CMK (cell line): ENCODE results near the gene TMEM92.

Experiments
- DNase-seq: peaks from one replicate; pipeline ENCODE4 v3.0.0-alpha.2; 2010; ENCODE audit warnings: low read depth

Gene TMEM92

DNA sequence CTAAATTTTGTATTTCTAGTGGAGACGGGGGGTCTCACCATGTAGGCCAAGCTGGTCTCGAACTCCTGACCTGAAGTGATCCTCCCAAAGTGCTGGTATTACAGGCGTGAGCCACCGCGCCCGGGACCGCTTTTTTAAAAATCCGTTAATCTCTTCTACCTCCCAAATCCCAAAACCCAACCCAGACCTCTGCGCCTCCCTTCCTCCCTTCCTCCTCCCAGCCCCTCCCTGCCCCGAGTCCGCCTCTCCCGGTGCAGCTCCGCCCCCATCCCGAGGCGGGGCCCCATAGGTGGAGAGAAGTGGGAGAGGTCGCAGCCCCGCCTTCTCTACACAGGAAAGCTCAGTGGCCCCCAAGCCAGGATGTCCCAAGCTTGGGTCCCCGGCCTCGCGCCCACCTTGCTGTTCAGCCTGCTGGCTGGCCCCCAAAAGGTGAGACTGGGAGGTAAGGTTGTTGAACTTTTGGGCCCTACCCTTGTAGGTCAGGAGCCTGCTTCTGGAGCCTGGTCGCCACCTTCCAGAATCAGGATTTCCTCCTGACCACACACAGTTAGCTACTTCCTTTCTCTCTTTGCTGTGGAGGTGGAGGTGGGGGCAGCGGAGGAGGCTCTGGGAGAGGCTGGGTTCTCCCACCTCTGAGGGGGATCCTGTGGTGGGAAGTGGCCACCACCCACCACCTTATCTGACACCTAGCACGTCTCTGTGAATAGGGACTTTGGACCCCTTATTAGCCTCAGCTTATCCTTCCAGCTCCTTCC is at the start of gene TMEM92:
TSS of gene TMEM92 (plus strand) at position 325 of the 755 bp plus-strand sequence. CDS start at position 361, 36 bp downstream.
- DNase-seq, result no peak

DNA sequence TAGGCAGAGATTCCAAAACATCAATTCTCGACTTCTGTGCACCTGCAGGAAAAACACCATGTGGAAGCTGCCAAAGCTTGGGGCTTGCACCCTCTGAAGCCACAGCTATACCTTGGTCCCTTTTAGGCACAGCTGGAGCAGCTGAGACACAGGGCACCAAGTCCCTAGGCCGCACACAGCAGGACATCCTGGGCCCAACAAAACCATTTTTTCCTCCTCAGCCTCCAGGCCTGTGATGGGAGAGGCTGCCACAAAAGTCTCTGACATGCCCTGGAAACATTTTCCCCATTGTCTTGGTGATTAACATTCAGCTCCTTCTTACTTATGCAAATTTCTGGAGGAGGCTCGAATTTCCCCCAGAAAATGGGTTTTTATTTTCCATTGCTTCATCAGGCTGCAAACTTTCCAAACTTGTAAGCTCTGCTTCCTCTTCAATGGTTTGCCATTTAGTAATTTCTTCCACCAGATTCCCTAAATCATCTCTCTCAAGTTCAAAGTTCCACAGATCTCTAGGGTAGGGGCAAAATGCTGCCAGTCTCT is 48.5 kb upstream of the TMEM92 start:
- no peak for DNase-seq

DNA sequence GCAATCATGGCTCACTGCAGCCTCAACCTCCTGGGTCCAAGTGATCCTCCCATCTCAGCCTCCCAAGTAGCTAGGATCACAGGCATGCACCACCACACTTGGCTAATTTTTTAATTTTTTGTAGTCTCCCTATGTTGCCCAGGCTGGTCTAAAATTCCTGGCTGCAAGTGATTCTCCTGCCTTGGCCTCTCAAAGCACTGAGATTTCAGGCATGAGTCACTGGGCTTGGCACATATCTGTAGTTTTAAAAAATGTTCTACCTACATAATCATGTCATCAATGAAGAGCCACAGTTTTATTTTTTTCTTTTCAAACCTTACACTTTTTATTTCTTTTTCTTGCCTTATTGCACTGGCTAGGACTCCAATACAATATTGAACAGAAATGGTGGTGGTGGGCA is 39.7 kb upstream of the TMEM92 start:
- no peak for DNase-seq

DNA sequence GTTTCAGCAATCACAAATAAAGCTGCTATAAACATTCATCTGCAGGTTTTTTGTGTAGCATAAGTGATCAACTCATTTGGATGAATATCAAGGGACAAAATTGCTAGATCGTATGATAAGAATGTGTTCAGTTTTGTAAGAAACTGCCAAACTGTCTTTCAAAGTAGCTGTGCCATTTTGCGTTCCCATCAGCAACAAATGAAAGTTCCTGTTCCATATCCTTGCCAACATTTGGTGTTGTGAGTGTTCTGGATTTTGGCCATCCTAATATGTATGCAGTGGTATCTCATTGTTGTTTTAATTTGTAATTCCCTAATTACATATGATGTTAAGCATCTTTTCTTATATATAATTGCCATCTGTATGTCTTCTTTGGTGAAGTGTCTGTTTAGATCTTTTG is 36.4 kb upstream of the TMEM92 start:
- DNase-seq, result no peak

DNA sequence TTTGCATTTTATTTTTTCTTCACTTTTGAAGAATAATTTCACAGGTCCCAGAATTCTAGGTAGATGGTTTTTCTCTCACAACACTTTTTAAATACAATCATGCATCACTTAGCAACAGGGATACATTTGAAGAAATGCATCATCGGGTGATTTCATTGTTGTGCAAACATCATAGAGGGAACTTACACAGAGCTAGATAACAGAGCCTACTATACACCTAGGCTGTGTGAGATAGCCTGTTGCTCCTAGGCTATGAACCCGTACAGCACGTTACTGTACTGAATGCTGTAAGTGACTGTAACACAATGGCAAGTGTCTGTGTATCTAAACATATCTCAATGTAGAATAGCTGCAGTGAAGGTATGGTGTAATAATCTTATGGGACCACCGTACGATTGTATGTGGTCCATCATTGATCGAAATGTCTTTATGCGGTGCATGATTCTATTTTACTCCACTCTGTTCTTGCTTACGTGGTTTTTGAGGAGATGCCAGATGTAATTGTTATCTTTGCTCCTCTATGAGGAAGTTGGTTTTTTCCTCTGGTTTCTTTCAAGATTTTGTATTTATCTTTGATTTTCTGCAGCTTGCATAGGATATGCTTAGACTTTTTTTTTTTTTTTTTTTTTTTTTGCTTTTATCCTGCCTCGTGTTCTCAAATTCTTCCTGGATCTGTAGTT is 35.5 kb upstream of the TMEM92 start:
- no peak for DNase-seq

DNA sequence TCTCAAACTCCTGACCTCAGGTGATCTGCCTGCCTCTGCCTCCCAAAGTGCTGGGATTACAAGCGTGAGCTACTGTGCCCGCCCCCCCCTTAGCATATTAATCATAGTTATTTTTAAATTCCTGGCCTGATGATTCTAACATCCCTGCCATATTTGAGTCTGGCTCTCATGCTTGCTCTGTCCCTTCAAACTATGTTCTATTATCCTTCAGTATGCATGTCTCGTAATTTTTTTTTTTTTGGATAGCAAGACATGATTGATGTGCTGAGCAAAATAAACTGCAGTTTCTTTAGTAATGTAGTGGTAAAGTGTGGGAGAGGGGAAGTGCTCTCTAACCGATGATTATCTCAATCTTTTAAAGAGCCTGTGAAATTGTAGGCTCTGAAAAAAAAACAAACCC is 34.3 kb upstream of the TMEM92 start:
- no peak for DNase-seq

DNA sequence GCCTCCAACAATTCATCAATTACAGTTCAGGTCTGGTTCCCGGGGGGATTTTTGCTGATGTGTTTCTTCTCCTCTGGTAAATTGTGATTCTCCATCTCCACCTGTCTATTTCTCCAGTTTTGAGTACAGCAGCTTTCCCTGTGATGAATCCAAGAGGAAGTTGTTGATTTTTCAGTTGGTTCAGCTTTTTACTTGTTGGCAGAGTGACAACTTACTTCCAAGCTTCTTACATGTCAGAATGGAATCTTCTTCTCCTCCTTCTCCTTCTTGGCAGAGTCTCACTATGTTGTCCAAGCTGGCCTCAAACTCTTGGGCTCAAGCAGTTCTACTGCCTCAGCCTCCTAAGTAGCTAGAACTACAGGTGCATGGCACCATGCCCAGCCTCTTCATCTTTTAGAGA is 33.4 kb upstream of the TMEM92 start:
- no peak for DNase-seq

DNA sequence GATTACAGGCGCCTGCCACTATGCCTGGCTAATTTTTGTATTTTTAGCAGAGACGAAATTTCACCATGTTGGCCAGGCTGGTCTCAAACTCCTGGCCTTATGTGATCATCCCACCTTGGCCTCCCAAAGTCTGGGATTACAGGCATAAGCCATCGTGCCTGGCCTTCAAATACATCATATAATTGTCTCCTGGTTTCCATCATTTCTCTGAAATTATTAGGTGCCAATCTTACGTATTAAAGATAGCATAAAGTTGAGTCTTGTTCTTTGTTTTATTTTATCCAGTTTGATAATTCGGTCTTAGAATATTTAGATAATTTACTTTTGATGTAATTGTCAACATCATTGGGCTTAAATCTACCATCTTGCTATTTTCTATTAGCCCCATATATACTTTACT is 32.8 kb upstream of the TMEM92 start:
- no peak for DNase-seq

DNA sequence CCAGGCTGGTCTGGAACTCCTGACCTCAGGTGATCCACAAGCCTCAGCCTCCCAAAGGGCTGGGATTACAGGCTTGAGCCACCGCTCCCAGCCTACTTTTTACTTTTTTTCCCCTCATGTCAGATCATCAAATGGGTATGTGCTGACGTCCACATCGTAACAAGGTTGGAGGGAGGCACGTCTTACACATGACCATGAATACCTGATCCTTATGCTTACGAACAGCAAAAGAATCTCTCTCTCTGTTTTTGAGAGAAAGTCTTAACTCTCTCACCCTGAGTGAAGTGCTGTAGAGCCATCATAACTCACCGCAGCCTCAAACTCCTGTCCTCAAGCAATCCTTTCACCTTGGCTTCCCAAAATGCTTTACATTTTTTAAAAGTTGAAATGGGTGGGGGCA is 29.5 kb upstream of the TMEM92 start:
- DNase-seq, result no peak

DNA sequence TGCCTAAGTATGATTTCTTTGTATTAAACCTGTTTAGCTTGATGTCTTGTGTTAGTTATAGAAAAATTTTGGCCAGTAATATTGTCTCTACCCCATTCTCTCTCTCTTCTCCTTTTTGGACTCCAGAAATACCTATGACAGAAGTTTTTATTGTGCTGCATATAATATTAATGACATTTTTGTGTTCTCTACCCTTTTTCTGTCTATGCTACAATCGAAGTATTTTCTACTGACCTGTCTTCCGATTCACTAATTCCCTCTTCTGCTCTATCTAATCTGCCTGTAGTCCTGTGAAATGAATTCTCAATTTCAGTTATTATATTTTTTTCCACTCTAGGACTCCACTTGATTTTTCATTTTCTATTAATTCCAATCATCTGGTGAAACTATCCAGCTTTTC is 26.0 kb upstream of the TMEM92 start:
- DNase-seq, result no peak

DNA sequence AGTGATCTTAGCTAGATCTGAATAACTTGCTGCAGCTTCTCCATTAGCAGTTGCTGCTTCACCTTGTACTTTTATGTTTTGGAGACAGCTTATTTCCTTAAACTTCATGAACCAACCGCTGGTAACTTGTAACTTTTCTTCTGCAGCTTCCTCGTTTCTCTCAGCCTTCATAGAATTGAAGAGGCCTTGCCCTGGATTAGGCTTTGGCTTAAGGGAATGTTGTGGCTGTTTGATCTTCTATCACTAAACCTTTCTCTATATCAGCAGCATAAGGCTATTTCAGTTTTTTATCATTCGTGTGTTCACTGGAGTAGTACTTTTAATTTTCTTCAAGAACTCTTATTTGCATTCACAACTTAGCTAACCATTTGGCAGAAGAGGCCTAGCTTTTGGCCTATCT is 21.5 kb upstream of the TMEM92 start:
- DNase-seq, result no peak

DNA sequence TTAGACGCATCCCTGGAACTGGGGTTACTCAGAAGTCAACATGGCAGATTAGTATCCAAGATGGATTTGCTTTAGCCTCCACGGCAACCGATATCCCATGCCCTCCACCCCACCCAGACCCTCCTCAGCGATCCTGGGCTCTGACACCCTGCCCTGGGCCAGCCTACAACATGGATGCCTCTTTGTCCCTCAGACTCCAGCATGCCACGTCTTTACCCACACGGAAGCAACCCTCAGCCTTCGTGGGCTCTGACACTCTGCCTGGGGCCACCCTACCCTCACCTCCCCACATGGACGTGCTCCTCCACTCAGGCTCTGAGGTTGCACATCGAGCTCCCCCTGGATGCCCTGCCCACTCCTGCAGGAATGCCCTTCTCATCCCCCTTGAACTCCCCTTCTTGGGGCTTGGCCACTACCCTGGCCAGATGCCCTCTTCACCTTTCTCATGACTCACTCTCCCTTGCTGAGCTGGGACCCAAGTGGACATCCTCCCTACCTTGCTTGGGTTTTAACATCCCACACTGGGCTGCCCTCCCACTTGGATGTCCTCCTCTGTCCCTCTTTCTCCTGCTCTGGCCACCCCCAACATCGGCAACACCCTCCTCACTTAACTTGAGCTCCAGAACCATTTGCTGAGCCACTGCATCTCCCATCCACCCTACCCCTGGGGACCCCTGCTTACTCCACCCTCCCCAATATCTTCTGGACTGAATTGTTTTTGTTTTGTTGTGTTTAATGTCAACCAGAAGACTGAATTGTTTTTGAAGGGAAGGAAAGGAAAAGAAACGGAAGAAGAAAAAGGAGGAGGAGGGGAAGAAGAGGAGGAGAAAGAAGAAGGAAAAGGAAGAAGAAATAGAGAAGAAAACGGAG is 18.3 kb upstream of the TMEM92 start:
- no peak for DNase-seq

DNA sequence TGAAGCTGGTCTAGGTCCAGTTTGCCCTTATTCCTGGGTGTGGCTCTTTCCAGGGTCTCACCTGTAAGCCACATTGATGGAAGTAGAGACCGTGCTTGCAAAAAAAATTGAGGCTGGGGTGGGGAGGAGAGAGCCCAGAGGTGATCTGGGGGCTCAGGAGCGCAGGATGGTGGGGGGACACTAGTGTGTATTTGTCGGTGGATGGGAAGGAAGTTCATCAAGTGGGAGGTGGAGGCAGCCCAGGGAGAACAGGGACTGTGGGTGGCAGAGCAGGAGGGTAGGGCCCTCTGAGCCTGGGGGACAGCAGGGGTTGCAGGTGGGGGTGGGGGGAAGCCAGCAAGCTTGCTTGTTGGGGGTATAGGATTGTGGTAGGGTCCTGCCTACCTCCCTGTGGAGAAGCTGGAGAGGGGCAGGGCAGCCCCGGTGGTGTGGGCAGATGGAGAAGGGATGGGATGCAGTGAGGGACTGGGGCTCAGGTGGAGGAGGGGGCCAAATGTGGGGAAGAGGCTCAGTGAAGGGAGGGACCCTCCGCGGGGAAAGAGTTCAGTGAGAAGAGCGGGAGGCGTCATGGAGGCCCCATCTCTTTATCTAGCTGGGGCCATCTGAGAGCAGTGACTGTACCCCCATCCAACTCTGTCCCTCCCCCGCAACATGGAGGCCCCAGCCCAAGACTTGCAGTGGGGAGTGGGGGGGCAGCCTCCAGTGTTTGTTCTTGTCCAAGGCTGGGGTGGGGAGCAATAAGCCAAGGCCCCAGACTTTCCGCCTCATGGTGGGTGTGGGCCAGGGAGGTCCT is 17.2 kb upstream of the TMEM92 start:
- DNase-seq, result no peak

DNA sequence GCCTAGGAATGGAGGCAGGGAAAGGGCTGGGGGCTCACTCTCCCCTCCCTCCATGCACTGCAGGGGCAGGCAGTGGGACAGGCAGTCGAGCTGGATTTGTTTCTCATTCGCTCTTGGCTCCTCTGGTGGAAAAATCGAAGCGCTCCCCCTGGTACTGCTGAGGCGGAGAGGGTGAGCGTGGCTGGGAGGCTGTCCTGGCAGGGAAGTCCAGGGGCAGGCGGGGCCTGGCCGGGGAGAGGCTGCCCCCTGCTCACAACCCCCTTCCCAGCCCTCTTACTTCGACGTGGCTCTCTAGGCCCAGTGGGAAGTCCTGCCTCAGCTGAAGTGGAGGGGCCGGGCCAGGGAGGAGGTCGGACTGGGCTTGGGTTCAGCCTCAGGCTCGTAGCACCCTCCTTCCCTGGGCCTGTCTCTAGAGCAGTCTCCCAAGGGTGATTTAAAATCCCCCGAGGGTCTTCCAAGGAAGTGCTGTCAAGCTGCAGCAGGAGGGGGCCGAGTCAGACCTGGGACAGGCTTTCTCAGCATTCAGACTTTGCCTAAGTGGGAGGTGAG is 16.5 kb upstream of the TMEM92 start:
- DNase-seq, result no peak

DNA sequence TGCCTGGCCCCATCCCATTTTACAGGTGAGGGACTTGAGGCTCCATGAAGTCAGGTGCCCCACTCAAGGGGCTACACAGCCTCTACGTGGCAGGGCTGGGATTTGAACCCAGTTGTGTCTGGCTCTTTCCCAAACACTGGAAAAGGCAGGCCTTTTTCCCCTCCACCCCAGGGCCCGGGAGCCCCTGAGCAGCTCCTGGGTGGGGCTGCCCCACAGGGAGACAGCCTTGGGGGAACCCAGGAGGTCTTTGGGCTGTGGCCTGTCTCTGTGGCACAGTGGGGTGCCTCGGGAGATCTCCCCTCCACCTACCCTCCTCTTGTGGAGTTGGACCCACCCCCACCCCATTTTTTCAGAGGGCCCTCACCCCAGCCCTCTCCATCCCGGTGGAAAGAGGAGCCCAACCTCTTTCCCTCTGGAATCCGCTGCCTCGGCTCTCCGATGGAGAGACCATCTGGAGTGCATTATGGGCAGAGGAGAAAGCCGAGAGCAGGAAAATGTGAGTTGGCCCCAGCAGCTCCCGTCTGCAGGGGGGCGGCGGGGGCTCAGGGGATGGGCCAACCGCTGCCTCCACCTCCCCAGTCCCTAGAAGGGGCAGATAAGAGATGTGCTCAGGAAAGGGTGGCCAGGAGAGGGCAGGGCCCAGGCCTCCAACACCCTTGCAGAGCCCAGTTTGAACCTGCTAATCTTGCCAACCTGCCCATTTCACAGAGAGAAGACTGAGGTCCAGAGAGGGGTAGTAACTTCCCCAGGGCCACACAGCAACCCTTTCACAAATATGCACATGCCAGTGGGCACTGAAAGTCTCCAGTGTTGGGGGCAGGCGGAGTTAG is 15.4 kb upstream of the TMEM92 start:
- DNase-seq, result no peak

DNA sequence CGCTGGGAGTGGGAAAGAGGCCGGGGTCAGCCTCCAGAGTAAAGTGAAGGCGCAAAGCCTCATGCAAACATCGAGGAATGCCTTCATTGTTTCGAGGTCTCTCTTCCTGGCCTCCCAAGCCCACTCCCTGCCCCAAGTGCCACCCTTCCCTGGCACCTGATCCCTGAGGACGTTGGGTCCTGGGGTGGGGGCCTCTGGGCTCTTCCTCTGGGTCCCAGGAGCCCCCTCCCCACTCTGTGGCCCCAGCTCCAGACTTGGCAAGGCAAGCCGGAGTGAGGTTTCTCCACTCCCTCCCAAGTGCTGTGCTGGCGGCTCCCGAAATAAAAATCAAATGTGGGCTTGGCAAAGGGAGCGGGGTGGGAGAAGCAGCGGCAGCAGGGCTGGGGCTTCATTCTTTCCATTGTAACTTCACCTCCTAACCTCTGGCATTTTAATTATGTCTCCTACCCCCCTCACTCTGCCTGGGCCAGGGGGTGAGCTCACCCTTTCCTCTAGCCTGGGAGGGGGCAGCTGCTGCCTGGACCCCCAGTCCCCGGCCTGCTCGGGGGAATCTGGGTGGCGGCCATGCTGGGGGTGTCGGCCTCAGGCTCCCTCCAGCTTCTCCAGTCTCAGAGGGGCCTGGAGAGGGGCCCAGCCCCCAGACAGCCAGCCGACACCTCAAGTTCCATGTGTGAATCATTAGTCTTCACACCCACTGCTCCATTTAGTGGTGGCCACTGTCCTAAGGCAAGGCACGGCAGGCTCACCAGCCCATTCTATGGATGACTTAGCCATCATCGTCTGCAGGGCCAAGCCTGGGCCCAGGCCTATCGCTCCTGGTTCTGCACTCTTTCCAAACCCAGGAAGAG is 14.6 kb upstream of the TMEM92 start:
- DNase-seq, result no peak

DNA sequence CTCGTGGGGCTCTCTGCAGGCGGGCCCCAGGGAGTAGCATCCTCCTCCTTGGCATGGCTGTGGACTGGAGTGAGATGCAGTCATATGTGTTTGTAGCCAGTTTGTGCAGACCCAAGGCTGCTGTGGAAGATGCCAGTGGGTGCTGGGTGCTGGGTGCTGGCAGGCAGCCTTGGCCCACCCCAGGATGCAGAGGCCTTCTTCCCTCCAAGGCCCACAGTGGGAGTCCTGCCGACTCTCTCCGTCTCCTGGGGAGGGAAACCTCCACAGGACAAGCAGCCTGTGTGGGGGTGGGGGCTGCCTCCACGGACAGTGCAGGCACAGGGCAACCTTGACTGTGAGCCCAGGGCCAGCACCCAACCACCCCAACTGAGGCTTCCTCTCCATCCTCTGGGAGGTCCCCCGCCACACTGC is 13.8 kb upstream of the TMEM92 start:
- DNase-seq, result no peak

DNA sequence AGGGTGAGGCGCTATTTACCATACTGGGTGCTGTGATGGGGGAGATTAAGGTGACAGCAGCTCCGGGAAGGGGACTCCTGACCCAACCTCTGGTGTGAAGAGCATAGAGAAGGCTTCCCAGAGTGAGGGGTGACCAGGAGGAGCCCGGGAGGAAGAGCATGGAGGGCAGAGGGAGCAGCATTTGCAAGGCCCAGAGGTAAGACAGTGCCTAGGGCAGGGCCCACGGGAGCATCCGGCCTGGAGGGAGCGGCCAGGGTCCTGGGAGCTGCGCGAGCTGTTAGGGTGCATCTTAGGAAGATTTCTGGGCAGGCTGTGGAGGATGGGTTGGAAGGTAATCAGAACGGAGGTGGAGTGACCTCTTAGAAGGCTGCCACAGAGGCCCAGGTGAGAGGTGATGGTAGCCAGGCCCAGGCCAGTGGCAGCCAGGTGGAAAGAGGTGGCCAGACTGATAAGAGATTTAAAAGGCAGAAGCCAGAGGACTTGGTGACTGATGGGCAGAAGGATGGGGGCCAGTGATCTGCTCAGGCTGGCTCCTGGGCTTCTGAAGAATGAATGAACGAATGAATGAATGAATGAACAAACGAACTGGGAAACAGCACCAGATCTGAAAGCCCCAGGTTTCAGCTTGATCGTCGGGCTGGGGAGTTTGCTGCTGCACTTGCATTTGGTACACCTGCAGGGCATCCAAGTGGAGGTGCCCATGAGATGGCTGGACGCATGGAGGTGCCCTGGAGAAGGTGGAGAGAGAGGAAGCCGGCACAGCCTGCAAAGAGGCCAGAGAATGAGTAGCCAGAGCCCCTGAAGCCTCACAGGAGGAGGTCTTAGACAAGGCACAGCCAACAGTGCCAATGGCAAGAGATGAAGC is 13.0 kb upstream of the TMEM92 start:
- DNase-seq, result no peak
